Measurements from ENCODE around the gene DAAM2. TPM values are rescaled to one million over a fixed set of nuclear protein-coding genes. Genes with fewer than 3 reads are reported as not detected.

DAAM2 gene
- total and polyA plus RNA-seq, 9 of the 15 experiments (the other 6 are each of a cell fraction or from before 2014, with no cell fraction given), result 0.01 to 0.07 TPM; not detected in 7

DNA sequence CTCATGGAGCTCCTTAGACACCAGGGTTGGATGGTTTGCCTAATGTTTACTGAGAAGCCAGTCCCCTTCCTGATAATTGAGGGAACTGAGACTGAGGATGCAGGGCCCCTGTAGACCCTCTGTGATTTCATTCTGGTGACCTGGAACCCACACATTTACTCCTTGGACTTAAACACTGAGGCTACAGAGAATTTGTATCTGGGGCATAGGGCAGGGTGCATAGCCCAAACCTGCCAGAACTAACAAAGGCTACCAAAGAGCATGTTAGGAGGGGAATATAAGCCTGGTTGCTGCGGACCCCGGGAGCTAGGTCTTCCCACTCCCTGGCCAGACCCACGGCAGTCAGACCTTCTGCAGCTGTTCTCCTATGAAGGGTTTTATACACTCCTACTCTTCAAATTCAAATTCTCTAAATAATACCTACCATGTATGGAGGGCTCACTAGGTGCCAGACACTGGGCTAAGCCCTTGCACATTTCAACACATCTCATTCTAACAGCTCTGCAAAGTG is 19.7 kb downstream of the DAAM2 start:
- no TSS peak for BruUV-seq (replicated peaks)

More for the DNA sequence above, 19.7 kb downstream of the DAAM2 start:
- Histone ChIP-seq H3K36me3 (ENCODE audit: control insufficient read depth, insufficient read depth, low read length) (no peaks in the 10 kb centered on the region), H3K27me3 (ENCODE audit: control insufficient read depth in 2 of 2, insufficient read depth in 2 of 2, low read length in 2 of 2) (peaks cover 6 to 8% of the 10 kb centered on the region in 2 experiments; a peak in 2 of 5 replicates), H4K20me1 (replicated peaks; ENCODE audit: control insufficient read depth, insufficient read depth, low read length) (0 out of 2 replicates have a peak, but pooled peaks cover 2% of the 10 kb centered on the region), H3K9ac (ENCODE audit: insufficient read depth in 1 of 2, low read depth in 2 of 2, low read length in 2 of 2) (no peak overlapping the region), H3K4me2 (ENCODE audit: insufficient read depth, low read length) (no peak overlapping the region), H3K4me1 (replicated peaks in 1 of 2; ENCODE audit: control insufficient read depth in 2 of 2, insufficient read depth in 2 of 2, low read length in 2 of 2) (no peaks in the 10 kb centered on the region), H2AFZ (ENCODE audit: low read depth, low read length) (no peak overlapping the region), H3K27ac (ENCODE audit: extremely low read depth, low read depth, low read length) (no peak overlapping the region), H3K9me3 (replicated peaks; ENCODE audit: control insufficient read depth, insufficient read depth, low read depth, low read length) (no peaks in the 10 kb centered on the region), H3K9me1 (ENCODE audit: control insufficient read depth, insufficient read depth, low read length) (no peaks in the 10 kb centered on the region), H3K79me2 (ENCODE audit: control insufficient read depth, insufficient read depth, low read length) (no peaks in the 10 kb centered on the region), H3K4me3 (no peak overlapping the region)
- 0% methylated on average over 3 of the region's 3 CpGs for WGBS (ENCODE audit: insufficient coverage, low coverage, missing lambda C conversion rate)
- in situ Hi-C loops (cut with MboI), result no loop called here
- FAIRE-seq, result no peak
- ChIA-PET CTCF (ENCODE audit: low intra/inter-chr PET ratio) (no interaction called here), POLR2A (interaction anchor here (1.1 kb wide), 1 partner anchor 10 kb away, joined by 4 read pairs; no protein-coding TSS in a partner anchor)
- TF ChIP-seq, protein P1, sequence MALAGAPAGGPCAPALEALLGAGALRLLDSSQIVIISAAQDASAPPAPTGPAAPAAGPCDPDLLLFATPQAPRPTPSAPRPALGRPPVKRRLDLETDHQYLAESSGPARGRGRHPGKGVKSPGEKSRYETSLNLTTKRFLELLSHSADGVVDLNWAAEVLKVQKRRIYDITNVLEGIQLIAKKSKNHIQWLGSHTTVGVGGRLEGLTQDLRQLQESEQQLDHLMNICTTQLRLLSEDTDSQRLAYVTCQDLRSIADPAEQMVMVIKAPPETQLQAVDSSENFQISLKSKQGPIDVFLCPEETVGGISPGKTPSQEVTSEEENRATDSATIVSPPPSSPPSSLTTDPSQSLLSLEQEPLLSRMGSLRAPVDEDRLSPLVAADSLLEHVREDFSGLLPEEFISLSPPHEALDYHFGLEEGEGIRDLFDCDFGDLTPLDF (CRISPR knock-in tag; IDR thresholded peaks at IDR 0.05), result no peak
- TF ChIP-seq ZBTB7A (IDR thresholded peaks at IDR 0.05; ENCODE audit: borderline replicate concordance, control insufficient read depth, low read depth, low read length) (no peak), MTA2 (IDR thresholded peaks at IDR 0.05; ENCODE audit: low read depth) (no peak), NONO (IDR thresholded peaks at IDR 0.05; ENCODE audit: low read depth in 2 of 2, low read length in 1 of 2) (no peak), JUNB (CRISPR knock-in tag; conservative IDR thresholded peaks at IDR 0.05) (no peak), BRCA1 (IDR thresholded peaks at IDR 0.05) (no peak), BRCA1 (CRISPR knock-in tag; IDR thresholded peaks at IDR 0.05) (no peak), HDAC1 (IDR thresholded peaks at IDR 0.05) (no peak)
- ATAC-seq, result no peak
- no peak for DNase-seq (ENCODE audit: extremely low read depth in 1 of 4, low spot score in 3 of 4)
- intact Hi-C loops (cut with micrococcal nuclease), result no loop called here
